Measurements from ENCODE around the gene ZNF277.

GRCh38 chr7:112361154-112361553, 154.7 kb downstream of the ZNF277 start:
- TF ChIP-seq, protein P1, sequence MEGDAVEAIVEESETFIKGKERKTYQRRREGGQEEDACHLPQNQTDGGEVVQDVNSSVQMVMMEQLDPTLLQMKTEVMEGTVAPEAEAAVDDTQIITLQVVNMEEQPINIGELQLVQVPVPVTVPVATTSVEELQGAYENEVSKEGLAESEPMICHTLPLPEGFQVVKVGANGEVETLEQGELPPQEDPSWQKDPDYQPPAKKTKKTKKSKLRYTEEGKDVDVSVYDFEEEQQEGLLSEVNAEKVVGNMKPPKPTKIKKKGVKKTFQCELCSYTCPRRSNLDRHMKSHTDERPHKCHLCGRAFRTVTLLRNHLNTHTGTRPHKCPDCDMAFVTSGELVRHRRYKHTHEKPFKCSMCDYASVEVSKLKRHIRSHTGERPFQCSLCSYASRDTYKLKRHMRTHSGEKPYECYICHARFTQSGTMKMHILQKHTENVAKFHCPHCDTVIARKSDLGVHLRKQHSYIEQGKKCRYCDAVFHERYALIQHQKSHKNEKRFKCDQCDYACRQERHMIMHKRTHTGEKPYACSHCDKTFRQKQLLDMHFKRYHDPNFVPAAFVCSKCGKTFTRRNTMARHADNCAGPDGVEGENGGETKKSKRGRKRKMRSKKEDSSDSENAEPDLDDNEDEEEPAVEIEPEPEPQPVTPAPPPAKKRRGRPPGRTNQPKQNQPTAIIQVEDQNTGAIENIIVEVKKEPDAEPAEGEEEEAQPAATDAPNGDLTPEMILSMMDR (optimal IDR thresholded peaks at IDR 0.05 in 1 of 3, IDR thresholded peaks at IDR 0.05 in 1 of 3, conservative IDR thresholded peaks at IDR 0.05 in 1 of 3; ENCODE audit: extremely low read depth in 1 of 3, insufficient read depth in 2 of 3, low read length in 3 of 3): no peak
- no peak for TF ChIP-seq EZH2 (IDR thresholded peaks at IDR 0.05; ENCODE audit: low read length)
